ENCODE measurements around the gene SREBF2. TPM values are rescaled to one million over a fixed set of nuclear protein-coding genes. Genes with fewer than 3 reads are reported as not detected.

Gene SREBF2
- total and polyA plus RNA-seq, 2 of the 13 experiments (the other 11 are each of a cell fraction or from before 2014, with no cell fraction given): 53.8 to 72.6 TPM

GRCh38 chr22:41940832-41941765 is 108.2 kb downstream of the SREBF2 start (continued):
- TF ChIP-seq THRA (CRISPR knock-in tag; IDR thresholded peaks at IDR 0.05; ENCODE audit: borderline replicate concordance) (0 out of 2 replicates have a peak, but pooled peaks have one; percentile 44), NKX3-1 (CRISPR knock-in tag; IDR thresholded peaks at IDR 0.05) (no peak), ISX (CRISPR knock-in tag; conservative IDR thresholded peaks at IDR 0.05) (no peak)

DNA sequence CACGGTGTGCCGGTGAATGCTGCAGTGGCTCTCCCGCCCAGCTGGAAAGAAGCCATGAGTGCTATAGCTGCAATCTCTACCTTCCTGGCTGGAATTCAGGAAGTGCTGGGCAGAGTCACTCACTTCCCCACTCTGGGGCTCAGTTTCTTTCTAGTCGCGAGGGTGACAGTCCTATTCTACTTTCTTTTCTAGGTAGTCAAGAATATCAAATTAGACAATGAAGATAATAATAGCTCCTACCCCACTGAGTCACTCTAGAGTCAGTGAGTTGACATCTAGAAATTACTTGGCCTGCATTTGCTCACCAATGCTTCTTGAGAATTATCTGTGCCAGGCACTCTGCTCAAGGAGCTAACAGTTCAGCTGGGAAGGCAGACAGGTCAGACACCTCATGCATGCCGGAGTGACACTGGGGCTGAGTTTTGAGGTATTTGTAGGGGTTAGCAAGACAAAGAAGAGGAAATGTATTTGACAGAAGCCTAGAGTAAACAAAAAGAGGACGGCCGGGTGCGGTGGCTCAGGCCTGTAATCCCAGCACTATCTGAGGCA is 110.8 kb downstream of the SREBF2 start:
- H3K36me3 ChIP-seq (replicated peaks in 1 of 2; ENCODE audit: control insufficient read depth in 1 of 2, insufficient read depth in 2 of 2, low read length in 2 of 2): peaks cover 8 to 39% of the 10 kb centered on the region in 2 experiments
- TF ChIP-seq ATM (IDR thresholded peaks at IDR 0.05; ENCODE audit: borderline replicate concordance) (no peak), NR1H2 (CRISPR knock-in tag; IDR thresholded peaks at IDR 0.05; ENCODE audit: borderline replicate concordance, low read depth) (no peak), ZMAT3 (CRISPR knock-in tag; conservative IDR thresholded peaks at IDR 0.05) (no peak), CCDC6 (CRISPR knock-in tag; IDR thresholded peaks at IDR 0.05) (no peak), ZBTB34 (CRISPR knock-in tag; IDR thresholded peaks at IDR 0.05) (no peak), RAD21 (CRISPR knock-in tag; IDR thresholded peaks at IDR 0.05) (no peak)
- TF ChIP-seq, protein P1, sequence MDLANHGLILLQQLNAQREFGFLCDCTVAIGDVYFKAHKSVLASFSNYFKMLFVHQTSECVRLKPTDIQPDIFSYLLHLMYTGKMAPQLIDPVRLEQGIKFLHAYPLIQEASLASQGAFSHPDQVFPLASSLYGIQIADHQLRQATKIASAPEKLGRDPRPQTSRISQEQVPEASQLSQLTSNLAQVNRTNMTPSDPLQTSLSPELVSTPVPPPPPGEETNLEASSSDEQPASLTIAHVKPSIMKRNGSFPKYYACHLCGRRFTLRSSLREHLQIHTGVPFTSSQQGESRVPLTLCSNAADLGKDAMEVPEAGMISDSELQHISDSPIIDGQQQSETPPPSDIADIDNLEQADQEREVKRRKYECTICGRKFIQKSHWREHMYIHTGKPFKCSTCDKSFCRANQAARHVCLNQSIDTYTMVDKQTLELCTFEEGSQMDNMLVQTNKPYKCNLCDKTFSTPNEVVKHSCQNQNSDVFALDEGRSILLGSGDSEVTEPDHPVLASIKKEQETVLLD (CRISPR knock-in tag; IDR thresholded peaks at IDR 0.05; ENCODE audit: low read depth): no peak
- TF ChIP-seq, protein P2, sequence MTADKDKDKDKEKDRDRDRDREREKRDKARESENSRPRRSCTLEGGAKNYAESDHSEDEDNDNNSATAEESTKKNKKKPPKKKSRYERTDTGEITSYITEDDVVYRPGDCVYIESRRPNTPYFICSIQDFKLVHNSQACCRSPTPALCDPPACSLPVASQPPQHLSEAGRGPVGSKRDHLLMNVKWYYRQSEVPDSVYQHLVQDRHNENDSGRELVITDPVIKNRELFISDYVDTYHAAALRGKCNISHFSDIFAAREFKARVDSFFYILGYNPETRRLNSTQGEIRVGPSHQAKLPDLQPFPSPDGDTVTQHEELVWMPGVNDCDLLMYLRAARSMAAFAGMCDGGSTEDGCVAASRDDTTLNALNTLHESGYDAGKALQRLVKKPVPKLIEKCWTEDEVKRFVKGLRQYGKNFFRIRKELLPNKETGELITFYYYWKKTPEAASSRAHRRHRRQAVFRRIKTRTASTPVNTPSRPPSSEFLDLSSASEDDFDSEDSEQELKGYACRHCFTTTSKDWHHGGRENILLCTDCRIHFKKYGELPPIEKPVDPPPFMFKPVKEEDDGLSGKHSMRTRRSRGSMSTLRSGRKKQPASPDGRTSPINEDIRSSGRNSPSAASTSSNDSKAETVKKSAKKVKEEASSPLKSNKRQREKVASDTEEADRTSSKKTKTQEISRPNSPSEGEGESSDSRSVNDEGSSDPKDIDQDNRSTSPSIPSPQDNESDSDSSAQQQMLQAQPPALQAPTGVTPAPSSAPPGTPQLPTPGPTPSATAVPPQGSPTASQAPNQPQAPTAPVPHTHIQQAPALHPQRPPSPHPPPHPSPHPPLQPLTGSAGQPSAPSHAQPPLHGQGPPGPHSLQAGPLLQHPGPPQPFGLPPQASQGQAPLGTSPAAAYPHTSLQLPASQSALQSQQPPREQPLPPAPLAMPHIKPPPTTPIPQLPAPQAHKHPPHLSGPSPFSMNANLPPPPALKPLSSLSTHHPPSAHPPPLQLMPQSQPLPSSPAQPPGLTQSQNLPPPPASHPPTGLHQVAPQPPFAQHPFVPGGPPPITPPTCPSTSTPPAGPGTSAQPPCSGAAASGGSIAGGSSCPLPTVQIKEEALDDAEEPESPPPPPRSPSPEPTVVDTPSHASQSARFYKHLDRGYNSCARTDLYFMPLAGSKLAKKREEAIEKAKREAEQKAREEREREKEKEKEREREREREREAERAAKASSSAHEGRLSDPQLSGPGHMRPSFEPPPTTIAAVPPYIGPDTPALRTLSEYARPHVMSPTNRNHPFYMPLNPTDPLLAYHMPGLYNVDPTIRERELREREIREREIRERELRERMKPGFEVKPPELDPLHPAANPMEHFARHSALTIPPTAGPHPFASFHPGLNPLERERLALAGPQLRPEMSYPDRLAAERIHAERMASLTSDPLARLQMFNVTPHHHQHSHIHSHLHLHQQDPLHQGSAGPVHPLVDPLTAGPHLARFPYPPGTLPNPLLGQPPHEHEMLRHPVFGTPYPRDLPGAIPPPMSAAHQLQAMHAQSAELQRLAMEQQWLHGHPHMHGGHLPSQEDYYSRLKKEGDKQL (CRISPR knock-in tag; IDR thresholded peaks at IDR 0.05; ENCODE audit: low read depth): no peak

More for the DNA sequence above, 110.8 kb downstream of the SREBF2 start:
- no peak overlapping the region for H3K27ac ChIP-seq (ENCODE audit: extremely low read length, insufficient read depth, low read length)
- H2AFZ ChIP-seq (ENCODE audit: low read length): no peak overlapping the region
- 86% methylated on average over 6 of the region's 9 CpGs for WGBS (ENCODE audit: low lambda C conversion rate)
- peaks cover 13% of the 10 kb centered on the region for H3K79me2 ChIP-seq (ENCODE audit: insufficient read depth, low read length)
- ATAC-seq (no peak), DNase-seq (ENCODE audit: low spot score) (no peak), FAIRE-seq (no peak)
- ChIA-PET POLR2A (no interaction called here), CTCF (ENCODE audit: low intra/inter-chr PET ratio, low total read pairs) (no interaction called here)
- no peaks in the 10 kb centered on the region for H4K20me1 ChIP-seq (ENCODE audit: insufficient read depth, low read length)
- H3K4me2 ChIP-seq (ENCODE audit: low read depth, low read length): no peak overlapping the region
- in situ Hi-C loops (cut with HindIII; ENCODE audit: extremely low pct_ligation_motif_present, low pct_unique_long_range_greater_than_20kb) (loop anchor here (5.0 kb wide), 1 partner anchor 246 kb away; the partner anchor contains the start of gene MEI1), intact Hi-C loops (cut with micrococcal nuclease; ENCODE audit: unreplicated experiment) (no loop called here)
- H3K4me3 ChIP-seq (replicated peaks in 1 of 3; ENCODE audit: insufficient read depth in 1 of 3, low read depth in 2 of 3, low read length in 3 of 3): no peak overlapping the region
- H3K9ac ChIP-seq (ENCODE audit: insufficient read depth, low read depth, low read length): no peak overlapping the region
- no TSS peak for BruUV-seq (replicated peaks)
- H3K9me3 ChIP-seq (ENCODE audit: low read length): no peaks in the 10 kb centered on the region
- H3K27me3 ChIP-seq (ENCODE audit: control insufficient read depth in 1 of 2, insufficient read depth in 2 of 2, low read length in 2 of 2): no peaks in the 10 kb centered on the region
- H3K4me1 ChIP-seq (ENCODE audit: insufficient read depth, low read length): peaks cover 55% of the 10 kb centered on the region

All from HepG2 (cell line).